ES-I3 (cell line): Measurements from ENCODE around the gene TSPAN16.
"Not testable (repeated sequence)": the region's sequence is repeated elsewhere in the genome, so short reads cannot be mapped to it uniquely, and the experiment has no call there.

Experiments used
- H3K36me3 ChIP-seq: 2 replicates; pipeline ENCODE4 v1.6.1; 2013; ENCODE audit warnings: mild to moderate bottlenecking, low read length, control low read depth, moderate library complexity; ENCODE audit not compliant: insufficient read depth
- H3K4me1 ChIP-seq: 2 replicates; pipeline ENCODE4 v1.6.1; 2013; ENCODE audit warnings: mild to moderate bottlenecking, control low read depth, low read length; ENCODE audit not compliant: insufficient read depth
- H3K9ac ChIP-seq: 2 replicates; pipeline ENCODE4 v1.6.1; 2013; ENCODE audit warnings: low read depth, mild to moderate bottlenecking, low read length, moderate library complexity
- H3K9me3 ChIP-seq: 2 replicates; pipeline ENCODE4 v1.6.1; 2013; ENCODE audit warnings: mild to moderate bottlenecking, low read length, moderate library complexity; ENCODE audit not compliant: control insufficient read depth, insufficient read depth

The TSPAN16 gene

GRCh38 chr19:11304936-11305335 is 9.0 kb downstream of the TSPAN16 start:
- Histone ChIP-seq H3K4me1 (no peaks in the 10 kb centered on the region), H3K9ac (no peak overlapping the region), H3K36me3 (no peaks in the 10 kb centered on the region), H3K9me3 (no peaks in the 10 kb centered on the region)

DNA sequence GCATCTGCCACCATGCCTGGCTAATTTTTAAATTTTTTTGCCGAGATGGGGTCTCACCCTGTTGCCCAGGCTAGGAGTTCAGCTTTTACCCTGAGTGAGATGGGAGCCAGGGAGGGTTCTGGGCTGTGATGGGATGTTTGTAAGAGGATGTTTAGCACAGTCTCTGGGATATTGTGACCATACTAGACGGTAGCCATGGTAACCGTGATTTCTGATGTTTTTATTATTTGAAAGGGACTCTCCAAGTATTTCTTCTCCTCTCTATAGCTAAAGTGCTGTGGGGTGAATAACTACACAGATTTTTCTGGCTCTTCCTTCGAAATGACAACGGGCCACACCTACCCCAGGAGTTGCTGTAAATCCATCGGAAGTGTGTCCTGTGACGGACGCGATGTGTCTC is 10.4 kb downstream of the TSPAN16 start:
- H3K9ac ChIP-seq = no peak overlapping the region
- H3K4me1 ChIP-seq = no peaks in the 10 kb centered on the region
- no peaks in the 10 kb centered on the region for H3K36me3 ChIP-seq
- no peaks in the 10 kb centered on the region for H3K9me3 ChIP-seq

DNA sequence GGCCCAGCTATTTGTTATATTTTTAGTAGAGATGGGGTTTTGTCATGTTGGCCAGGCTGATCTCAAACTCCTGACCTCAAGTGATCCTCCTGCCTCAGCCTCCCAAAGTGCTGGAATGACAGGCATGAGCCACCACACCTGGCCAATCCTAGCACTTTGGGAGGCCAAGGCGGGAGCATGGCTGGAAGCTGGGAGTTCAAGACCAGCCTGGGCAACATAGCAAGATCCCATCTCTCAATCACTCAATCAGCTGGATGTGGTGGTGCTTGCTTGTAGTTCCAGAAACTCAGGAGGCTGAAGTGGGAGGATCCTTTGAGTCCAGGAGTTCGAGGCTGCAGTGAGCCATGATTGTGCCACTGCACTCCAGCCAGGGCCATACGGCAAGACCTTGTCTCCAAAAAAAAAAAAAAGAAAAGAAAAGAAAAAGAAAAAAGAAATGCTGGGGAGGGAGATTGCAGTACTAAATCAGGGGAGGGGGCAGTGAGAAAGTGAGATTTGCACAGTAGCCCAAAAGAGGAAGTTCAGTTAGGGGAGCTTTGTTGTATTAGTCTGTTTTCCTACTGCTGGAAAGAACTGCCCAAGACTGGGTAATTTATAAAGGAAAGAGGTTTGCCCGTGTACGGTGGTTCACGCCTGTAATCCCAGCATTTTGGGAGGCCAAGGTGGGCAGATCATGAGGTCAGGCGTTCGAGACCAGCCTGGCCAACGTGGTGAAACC is 24.5 kb downstream of the TSPAN16 start:
- peaks cover 14% of the 10 kb centered on the region for H3K4me1 ChIP-seq
- H3K9ac ChIP-seq, H3K36me3 ChIP-seq, H3K9me3 ChIP-seq: not testable (repeated sequence)

- no peak overlapping the region for H3K9ac ChIP-seq
- no peaks in the 10 kb centered on the region for H3K36me3 ChIP-seq
- peaks cover 14% of the 10 kb centered on the region for H3K4me1 ChIP-seq
- H3K9me3 ChIP-seq = no peaks in the 10 kb centered on the region
Measured at GRCh38 chr19:11321191-11322126, 25.5 kb downstream of the TSPAN16 start.

DNA sequence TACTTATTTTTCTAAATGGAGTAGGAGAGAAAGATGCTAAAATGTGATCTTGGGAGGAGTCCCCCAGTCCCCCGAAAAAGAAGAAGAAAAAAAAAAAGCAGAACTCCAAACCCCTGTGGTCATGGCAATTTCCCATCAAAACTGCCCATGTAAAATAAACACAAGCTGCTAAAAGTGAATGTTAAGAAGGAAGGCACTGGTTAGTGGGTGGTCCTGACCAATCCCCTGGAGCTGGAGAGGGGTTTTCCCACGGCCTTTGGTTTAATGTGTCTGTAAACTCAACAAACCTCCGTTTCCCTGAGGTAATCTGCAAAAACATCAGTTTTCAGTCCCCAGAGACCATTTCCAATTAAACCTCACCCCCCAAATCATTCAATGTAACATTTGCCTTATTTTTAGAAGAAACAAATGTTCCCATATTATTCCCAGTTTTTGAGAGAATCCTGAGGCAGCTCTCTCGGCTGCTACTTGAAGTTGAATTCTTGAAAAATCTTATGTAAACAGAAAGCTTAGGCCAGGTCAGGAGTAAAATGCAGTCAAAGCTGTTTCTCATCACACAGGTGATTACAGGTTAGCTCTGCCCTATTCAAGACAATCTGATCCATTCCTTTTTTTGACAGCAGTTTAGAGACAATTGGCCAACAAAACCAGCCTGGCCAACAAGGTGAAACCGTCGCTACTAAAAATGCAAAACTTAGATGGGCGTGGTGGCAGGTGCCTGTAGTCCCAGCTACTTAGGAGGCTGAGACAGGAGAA is 26.5 kb downstream of the TSPAN16 start:
- H3K9ac ChIP-seq = no peak overlapping the region
- peaks cover 14% of the 10 kb centered on the region for H3K4me1 ChIP-seq
- H3K36me3 ChIP-seq = no peaks in the 10 kb centered on the region
- H3K9me3 ChIP-seq = no peaks in the 10 kb centered on the region

- Histone ChIP-seq H3K4me1 (peaks cover 14% of the 10 kb centered on the region), H3K9me3 (no peaks in the 10 kb centered on the region), H3K36me3 (no peaks in the 10 kb centered on the region), H3K9ac (no peak overlapping the region)
Measured at GRCh38 chr19:11323601-11324078, 27.7 kb downstream of the TSPAN16 start.

GRCh38 chr19:11324079-11324661 is 28.2 kb downstream of the TSPAN16 start:
- H3K4me1 ChIP-seq = peaks cover 14% of the 10 kb centered on the region
- H3K9ac ChIP-seq = no peak overlapping the region
- H3K36me3 ChIP-seq = no peaks in the 10 kb centered on the region
- H3K9me3 ChIP-seq = no peaks in the 10 kb centered on the region

DNA sequence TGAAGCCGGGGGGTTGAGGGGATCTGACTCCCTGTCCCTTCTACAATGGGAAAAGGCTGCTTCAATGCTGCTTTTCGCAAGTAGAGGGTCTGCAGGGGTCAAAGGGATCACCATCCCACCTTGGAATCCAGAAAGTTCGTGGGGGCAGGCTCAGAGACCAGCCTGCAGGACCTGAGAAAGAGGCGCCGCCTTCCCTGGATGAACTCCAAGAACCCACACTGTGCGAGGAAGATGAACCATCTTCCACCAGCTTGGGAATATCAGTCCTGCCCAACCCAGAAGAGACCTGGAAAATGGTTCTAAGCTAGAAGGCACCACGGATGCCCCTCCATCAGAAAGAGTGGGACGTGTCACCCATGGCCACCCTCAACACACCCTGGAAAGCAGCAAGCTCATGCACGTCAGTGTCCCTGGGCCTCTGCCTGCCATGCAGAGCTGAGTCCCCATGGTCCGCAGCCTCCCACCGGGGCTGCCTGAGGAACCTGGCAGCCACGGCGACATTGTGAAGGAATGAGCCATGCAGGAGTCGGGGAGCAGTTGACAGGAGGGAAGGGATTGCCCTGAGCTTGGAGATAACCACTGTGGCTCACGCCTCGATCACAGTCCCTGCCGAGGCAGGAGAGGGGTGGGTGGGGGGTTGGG is 28.9 kb downstream of the TSPAN16 start:
- Histone ChIP-seq H3K9ac (no peak overlapping the region), H3K9me3 (no peaks in the 10 kb centered on the region), H3K4me1 (peaks cover 14% of the 10 kb centered on the region), H3K36me3 (no peaks in the 10 kb centered on the region)

- H3K4me1 ChIP-seq = peaks cover 14% of the 10 kb centered on the region
- no peak overlapping the region for H3K9ac ChIP-seq
- no peaks in the 10 kb centered on the region for H3K36me3 ChIP-seq
- no peaks in the 10 kb centered on the region for H3K9me3 ChIP-seq
Measured at GRCh38 chr19:11325544-11325943, 29.6 kb downstream of the TSPAN16 start.

DNA sequence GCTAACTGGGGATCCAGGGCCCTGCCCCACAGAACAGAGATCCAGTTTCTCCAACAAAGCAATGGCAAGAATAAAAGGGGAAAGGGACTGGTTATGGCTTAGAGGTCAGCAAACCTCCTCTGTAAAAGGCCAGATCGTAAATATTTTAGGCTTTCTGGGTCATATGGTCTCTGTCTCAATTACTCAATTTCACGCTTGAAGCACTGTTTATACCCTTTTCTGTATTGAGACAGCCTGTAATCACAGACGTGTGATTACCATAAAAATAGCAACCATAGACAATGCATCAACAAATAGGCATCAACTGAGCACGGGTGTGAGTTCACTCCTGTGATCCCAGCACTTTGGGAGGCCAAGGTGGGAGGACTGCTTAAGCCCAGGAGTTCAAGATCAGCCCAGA is 34.2 kb downstream of the TSPAN16 start:
- Histone ChIP-seq H3K36me3 (no peaks in the 10 kb centered on the region), H3K9me3 (no peaks in the 10 kb centered on the region), H3K9ac (no peak overlapping the region), H3K4me1 (no peaks in the 10 kb centered on the region)

GRCh38 chr19:11331502-11331901 is 35.5 kb downstream of the TSPAN16 start:
- Histone ChIP-seq H3K4me1 (no peaks in the 10 kb centered on the region), H3K9ac (no peak overlapping the region), H3K9me3 (no peaks in the 10 kb centered on the region), H3K36me3 (no peaks in the 10 kb centered on the region)

- H3K9me3 ChIP-seq = no peaks in the 10 kb centered on the region
- H3K9ac ChIP-seq = no peak overlapping the region
- H3K4me1 ChIP-seq = no peaks in the 10 kb centered on the region
- no peaks in the 10 kb centered on the region for H3K36me3 ChIP-seq
Measured at GRCh38 chr19:11332822-11333221, 36.9 kb downstream of the TSPAN16 start.

DNA sequence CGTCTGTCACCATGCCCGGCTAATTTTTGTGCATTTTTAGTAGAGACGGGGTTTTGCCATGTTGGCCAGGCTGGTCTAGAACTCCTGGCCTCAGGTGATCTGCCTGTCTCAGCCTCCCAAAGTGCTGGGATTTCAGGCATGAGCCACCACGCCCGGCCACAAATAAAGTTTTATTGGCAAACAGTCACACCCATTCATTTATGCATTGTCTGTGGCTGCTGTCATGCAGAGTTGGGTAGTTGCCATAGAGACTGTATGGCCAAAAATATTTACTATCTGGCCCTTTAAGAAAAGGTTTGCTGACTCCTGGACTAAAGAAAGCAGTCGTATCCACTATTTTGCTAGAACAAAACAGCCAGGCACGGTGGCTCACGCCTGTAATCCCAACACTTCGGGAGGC is 37.9 kb downstream of the TSPAN16 start:
- H3K9ac ChIP-seq, H3K9me3 ChIP-seq, H3K4me1 ChIP-seq, H3K36me3 ChIP-seq: not testable (repeated sequence)
